OCI-M2 (cell line): ENCODE results near the gene MBTD1.
"Not testable (repeated sequence)": the region's sequence is repeated elsewhere in the genome, so short reads cannot be mapped to it uniquely, and the experiment has no call there.

Experiments used
- DNase-seq: peaks from one replicate; lab custom pipeline; 2025; ENCODE audit not compliant: unreplicated experiment; lab: John Stamatoyannopoulos, UW

MBTD1 gene

DNA sequence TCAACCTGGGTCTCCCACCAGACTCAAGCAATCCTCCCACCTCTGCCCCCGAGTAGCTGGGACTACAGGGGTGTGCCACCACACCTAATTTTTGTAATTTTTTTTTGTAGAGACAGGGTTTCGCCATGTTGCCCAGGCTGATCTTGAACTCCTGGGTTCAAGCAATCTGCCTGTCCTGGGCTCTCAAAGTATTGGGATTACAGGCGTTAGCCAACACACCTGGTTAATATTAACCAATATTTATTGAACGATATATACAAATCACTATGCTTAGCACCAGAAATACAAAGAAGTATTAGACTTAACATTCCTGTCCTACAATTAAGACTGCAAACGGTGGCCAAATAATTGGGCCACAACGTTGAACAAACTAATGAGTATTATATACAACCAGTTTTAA is 4.2 kb downstream of the MBTD1 start:
- no peak for DNase-seq

- no peak for DNase-seq
Observed at GRCh38 chr17:51251010-51251409, 8.8 kb downstream of the MBTD1 start.

- no peak for DNase-seq
Observed at GRCh38 chr17:51250314-51250840, 9.5 kb downstream of the MBTD1 start.

GRCh38 chr17:51245535-51245934 is 14.3 kb downstream of the MBTD1 start:
- no peak for DNase-seq

GRCh38 chr17:51244041-51244440 is 15.8 kb downstream of the MBTD1 start:
- DNase-seq = no peak

- no peak for DNase-seq
Observed at GRCh38 chr17:51240275-51240674, 19.6 kb downstream of the MBTD1 start.

DNA sequence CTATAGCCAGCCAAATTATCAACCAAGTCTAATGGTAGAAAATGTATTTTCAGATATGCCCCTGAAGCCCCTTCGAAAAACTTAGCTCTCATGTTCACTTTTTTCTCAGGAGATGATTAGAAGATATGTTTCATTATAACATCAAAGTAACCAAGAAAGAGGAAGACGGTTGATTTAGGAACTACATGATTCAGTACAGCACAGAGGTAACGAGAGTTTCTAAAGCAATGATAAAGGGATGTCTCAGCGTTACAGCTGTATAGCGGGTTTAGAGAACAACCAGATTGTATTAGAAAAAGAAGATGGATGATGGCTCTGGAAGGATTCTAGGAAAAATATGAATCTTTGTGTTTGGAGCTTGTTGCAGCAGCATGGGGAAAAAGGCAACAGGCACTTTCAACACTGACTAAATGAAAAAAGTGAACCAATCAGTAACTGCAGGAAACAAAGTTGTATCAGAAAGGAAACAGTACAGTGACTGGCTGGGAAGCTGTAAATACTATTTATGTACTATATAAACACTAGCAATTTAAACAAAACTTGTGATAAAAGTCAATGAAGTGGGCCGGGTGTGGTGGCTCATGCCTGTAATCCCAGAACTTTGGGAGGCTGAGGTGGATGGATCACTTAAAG is 21.5 kb downstream of the MBTD1 start:
- DNase-seq = no peak

GRCh38 chr17:51234162-51234561 is 25.7 kb downstream of the MBTD1 start:
- no peak for DNase-seq

DNA sequence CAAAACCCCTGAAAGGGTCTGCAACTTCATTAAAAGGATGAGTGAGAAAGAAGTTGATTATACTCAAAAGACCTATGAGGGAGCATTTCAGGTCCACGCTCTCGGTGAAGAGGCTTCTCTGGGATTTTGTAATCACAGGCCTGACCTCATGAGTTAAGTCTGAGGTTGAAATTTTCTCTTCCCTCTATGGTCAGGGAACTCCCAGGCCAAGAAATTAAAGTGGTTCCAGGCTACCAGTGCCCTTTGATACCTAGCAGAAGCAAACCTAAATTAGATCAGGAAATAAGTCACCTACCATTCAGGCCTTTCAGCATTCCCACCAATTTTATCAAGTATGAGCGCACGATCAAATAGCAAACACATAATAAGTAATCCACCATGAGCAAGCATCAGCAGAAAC is 27.9 kb downstream of the MBTD1 start:
- no peak for DNase-seq

DNA sequence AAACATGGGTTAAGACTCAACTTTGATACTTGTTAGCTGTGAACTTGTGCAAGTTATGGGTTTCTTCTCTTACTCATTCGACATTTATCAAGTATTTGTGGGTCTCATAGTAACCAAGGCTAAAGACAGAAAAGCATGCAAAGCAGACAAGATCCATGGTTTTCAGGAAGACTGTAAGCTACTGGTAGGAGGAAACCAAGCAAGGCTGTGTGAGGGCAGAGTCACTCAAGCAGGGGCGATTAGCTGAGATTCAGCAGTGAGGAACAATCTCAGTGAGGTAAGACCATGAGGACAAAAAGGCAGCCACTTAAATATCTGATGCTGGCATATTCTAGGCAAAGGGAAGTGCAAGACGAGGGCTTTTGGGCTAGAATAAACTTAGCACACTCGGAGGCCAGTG is 29.5 kb downstream of the MBTD1 start:
- no peak for DNase-seq

- no peak for DNase-seq
Observed at GRCh38 chr17:51229889-51230288, 30.0 kb downstream of the MBTD1 start.

- DNase-seq = no peak
Observed at GRCh38 chr17:51228161-51228560, 31.7 kb downstream of the MBTD1 start.

DNA sequence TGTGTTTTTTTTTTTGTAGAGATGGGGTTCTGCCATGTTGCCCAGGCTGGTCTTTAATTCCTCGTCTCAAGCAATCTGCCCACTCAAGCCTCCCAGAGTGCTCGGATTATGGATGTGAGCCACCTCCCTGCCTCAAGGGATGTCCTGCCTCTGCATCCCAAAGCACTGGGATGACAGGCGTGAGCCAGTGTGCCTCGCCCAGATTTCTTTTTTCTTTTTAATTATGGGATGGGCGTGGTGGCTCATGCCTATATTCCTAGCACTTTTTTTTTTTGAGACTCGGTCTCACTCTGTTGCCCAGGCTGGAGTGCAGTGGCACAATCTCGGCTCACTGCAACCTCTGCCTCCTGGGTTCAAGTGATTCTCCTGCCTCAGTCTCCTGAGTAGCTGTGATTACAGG is 34.3 kb downstream of the MBTD1 start:
- DNase-seq = not testable (repeated sequence)

- no peak for DNase-seq
Observed at GRCh38 chr17:51224402-51225262, 35.2 kb downstream of the MBTD1 start.

DNA sequence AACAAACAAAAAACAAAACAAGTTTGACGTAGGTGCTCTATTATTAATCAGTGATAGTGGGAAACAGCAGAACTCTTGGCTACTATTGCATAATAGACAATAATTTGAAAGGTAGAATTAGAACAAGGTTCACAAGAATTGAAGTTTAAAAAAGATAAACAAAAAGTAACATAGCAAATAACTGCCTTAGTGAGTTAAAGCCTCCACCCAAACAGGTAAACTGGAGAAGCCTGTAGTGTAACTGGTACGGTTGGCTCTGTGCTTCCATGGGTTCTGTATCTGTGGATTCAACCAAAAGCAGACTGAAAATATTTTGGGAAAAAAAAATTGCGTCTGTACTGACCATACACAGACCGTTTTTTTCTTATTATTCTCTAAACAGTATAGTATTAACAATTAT is 38.5 kb downstream of the MBTD1 start:
- no peak for DNase-seq

- no peak for DNase-seq
Observed at GRCh38 chr17:51217946-51218345, 41.9 kb downstream of the MBTD1 start.

GRCh38 chr17:51214920-51215319 is 44.9 kb downstream of the MBTD1 start:
- DNase-seq = no peak

- DNase-seq = no peak
Observed at GRCh38 chr17:51203838-51204237, 56.0 kb downstream of the MBTD1 start.

GRCh38 chr17:51200846-51201245 is 59.0 kb downstream of the MBTD1 start:
- DNase-seq = no peak

GRCh38 chr17:51200295-51200694 is 59.6 kb downstream of the MBTD1 start:
- DNase-seq = no peak

- DNase-seq = no peak
Observed at GRCh38 chr17:51197754-51198153, 62.1 kb downstream of the MBTD1 start.

DNA sequence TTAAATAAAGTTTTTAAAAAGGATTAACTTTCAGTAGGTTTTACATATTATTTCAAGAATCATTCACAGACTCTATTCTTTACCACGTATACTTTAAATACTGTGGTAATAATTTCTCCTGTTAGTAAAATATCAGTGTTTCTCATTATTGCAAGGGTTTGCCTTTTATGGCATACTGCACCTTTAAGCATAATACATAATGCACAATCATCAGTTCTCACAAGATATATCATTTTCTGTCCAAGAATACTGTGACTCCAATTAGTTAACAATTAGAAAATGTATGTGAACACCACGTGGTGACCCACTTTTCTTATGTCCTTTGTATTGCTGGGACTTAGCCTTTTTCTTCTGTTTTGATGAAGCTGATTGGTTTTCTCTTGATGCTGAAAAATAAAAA is 68.0 kb downstream of the MBTD1 start:
- no peak for DNase-seq
